PC-3 (cell line): ENCODE measurements around the gene MTA1. TPM values are rescaled to one million over a fixed set of nuclear protein-coding genes. Genes with fewer than 3 reads are reported as not detected.

Source experiments
- ATAC-seq: fragments of 200-7000 bp; cut with Tn5 transposase; 2 replicates; pipeline ENCODE4 v1.9.1; 2020; ENCODE audit warnings: mild to moderate bottlenecking, moderate library complexity
- BruUV-seq: library from RNA; stranded (reverse); fragments of 400-500 nt; replicated peaks from 2 replicates; lab custom pipeline; 2021; lab: Mats Ljungman, UMichigan
- CTCF ChIA-PET: fragments of 300-600 bp; sonication (Branson Sonifier 250); formaldehyde crosslinking; loops from one replicate; lab custom pipeline; 2022; ENCODE audit warnings: antibody characterized with exemption; lab: Charles Lee
- POLR2A ChIA-PET: fragments of 300-600 bp; sonication (Branson Sonifier 250); formaldehyde crosslinking; loops from one replicate; lab custom pipeline; 2022; ENCODE audit warnings: antibody characterized with exemption; ENCODE audit not compliant: unreplicated experiment; lab: Charles Lee
- DNase-seq: peaks from one replicate; pipeline ENCODE4 v3.0.0-alpha.2; 2015
- H2AFZ ChIP-seq: fragments of 300-600 bp; sonication (generic); 2 replicates; pipeline ENCODE4 v1.6.0; 2016; ENCODE audit warnings: antibody characterized with exemption, low read length
- H3F3A ChIP-seq: fragments of 300-600 bp; sonication (generic); one replicate; pipeline ENCODE4 v1.6.0; 2017; ENCODE audit warnings: antibody characterized with exemption, low read length, control low read depth, mild to moderate bottlenecking; ENCODE audit not compliant: unreplicated experiment
- H3K27ac ChIP-seq: fragments of 300-600 bp; sonication (generic); 2 replicates; pipeline ENCODE4 v1.5.1; 2016; ENCODE audit warnings: mild to moderate bottlenecking, low read length
- H3K27me3 ChIP-seq: fragments of 300-600 bp; sonication (generic); 2 replicates; pipeline ENCODE4 v1.6.1; 2016; ENCODE audit warnings: low read length, mixed read lengths
- H3K36me3 ChIP-seq: fragments of 300-600 bp; sonication (generic); 2 replicates; pipeline ENCODE4 v1.6.1; 2016; ENCODE audit warnings: low read depth, mixed run types, low read length, mixed read lengths
- H3K4me1 ChIP-seq: fragments of 300-600 bp; sonication (generic); 2 replicates; pipeline ENCODE4 v1.5.1; 2016; ENCODE audit warnings: low read length; ENCODE audit not compliant: insufficient read depth
- H3K4me2 ChIP-seq: fragments of 300-600 bp; sonication (generic); 2 replicates; pipeline ENCODE4 v1.6.0; 2016; ENCODE audit warnings: low read length
- H3K4me3 ChIP-seq: fragments of 300-600 bp; sonication (generic); 2 replicates; pipeline ENCODE4 v1.5.1; 2016; ENCODE audit warnings: mild to moderate bottlenecking, low read length, mixed read lengths
- H3K79me2 ChIP-seq: fragments of 300-600 bp; sonication (generic); 2 replicates; pipeline ENCODE4 v1.6.1; 2017; ENCODE audit warnings: low read length, mixed read lengths
- H3K9ac ChIP-seq: fragments of 300-600 bp; sonication (generic); 2 replicates; pipeline ENCODE4 v1.6.0; 2016; ENCODE audit warnings: mild to moderate bottlenecking, low read length
- H3K9me2 ChIP-seq: fragments of 300-600 bp; sonication (generic); replicated peaks from 2 replicates; pipeline ENCODE4 v1.6.1; 2016; ENCODE audit warnings: mixed run types, low read length, mixed read lengths
- H3K9me3 ChIP-seq: fragments of 300-600 bp; sonication (generic); 2 replicates; pipeline ENCODE4 v1.6.1; 2016; ENCODE audit warnings: low read length, mixed read lengths
- H4K20me1 ChIP-seq: fragments of 300-600 bp; sonication (generic); 2 replicates; pipeline ENCODE4 v1.6.1; 2016; ENCODE audit warnings: low read length, mixed read lengths
- EZH2 ChIP-seq: fragments of 300-600 bp; sonication (generic); IDR thresholded peaks from one replicate; pipeline ENCODE4 v1.6.1; 2017; ENCODE audit warnings: antibody characterized with exemption, mild to moderate bottlenecking, low read length; ENCODE audit not compliant: unreplicated experiment
- EZH2phosphoT487 ChIP-seq: fragments of 300-600 bp; sonication (generic); IDR thresholded peaks from 2 replicates; pipeline ENCODE4 v1.6.1; 2018; ENCODE audit warnings: mild to moderate bottlenecking, antibody characterized with exemption, low read length, borderline replicate concordance
- intact Hi-C: fragments of 100-400 bp; cut with micrococcal nuclease; formaldehyde crosslinking; loops from 2 replicates; pipeline ENCODE4 v1.9.0; 2023
- total RNA-seq: library from RNA; depleted of rRNA; stranded (reverse); fragments of >200 nt; gene quantifications from 2 replicates; pipeline ENCODE4 v1.2.3, GENCODE V29; 2014
- TF ChIP-seq, protein P1 (sequence below): fragments of 300-600 bp; sonication (generic); conservative IDR thresholded peaks from 2 replicates; pipeline ENCODE4 v1.5.1; 2017; ENCODE audit warnings: antibody characterized with exemption, low read depth, mild to moderate bottlenecking, low read length

Gene MTA1
- total RNA-seq, 1 experiment from 2014 or later: 82.3 TPM

DNA sequence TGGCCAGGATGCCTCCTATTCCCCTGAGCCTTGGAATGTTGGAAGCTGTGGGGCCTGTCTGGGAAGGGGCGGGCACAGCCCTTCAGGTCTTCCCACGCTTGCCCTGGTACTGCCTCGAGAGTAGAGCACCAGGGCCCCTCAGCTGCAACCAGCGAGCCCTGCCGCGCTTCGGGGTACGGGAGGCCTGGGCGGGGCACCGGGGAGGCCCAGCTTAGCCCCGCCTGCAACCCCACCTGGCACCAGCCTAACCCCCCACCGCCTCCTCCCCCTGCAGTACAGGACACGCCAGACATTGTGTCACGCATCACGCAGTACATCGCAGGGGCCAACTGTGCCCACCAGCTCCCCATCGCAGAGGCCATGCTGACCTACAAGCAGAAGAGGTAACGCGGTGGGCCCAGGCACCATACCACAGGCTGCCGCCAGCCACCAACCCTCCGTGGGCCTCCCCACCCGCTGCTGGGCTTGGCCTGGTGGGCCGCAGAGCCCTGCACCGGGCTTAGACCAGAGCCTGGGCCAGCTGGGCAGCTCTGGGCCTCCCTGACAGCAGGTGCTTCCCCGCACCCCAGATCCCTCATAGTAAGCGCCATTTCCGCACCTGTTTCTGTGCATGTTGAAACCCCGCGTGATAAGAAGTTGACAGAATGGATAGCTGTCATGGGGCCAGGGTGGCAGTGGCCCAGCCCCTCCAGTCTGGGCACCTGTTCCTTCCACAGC lies 34.9 kb upstream of the MTA1 start:
- intact Hi-C loops: no loop called here
- H4K20me1 ChIP-seq: no peaks in the 10 kb centered on the region
- H3K9ac ChIP-seq: no peak overlapping the region
- H3K9me2 ChIP-seq: no peaks in the 10 kb centered on the region
- ChIA-PET CTCF (no interaction called here), POLR2A (no interaction called here)
- no peak overlapping the region for H3K27ac ChIP-seq
- no TSS peak for BruUV-seq
- no peak overlapping the region for H3K4me3 ChIP-seq
- no peaks in the 10 kb centered on the region for H3F3A ChIP-seq
- no peak overlapping the region for H3K4me2 ChIP-seq
- no peak overlapping the region for H2AFZ ChIP-seq
- no peaks in the 10 kb centered on the region for H3K4me1 ChIP-seq
- no peak for ATAC-seq
- TF ChIP-seq, protein P1, sequence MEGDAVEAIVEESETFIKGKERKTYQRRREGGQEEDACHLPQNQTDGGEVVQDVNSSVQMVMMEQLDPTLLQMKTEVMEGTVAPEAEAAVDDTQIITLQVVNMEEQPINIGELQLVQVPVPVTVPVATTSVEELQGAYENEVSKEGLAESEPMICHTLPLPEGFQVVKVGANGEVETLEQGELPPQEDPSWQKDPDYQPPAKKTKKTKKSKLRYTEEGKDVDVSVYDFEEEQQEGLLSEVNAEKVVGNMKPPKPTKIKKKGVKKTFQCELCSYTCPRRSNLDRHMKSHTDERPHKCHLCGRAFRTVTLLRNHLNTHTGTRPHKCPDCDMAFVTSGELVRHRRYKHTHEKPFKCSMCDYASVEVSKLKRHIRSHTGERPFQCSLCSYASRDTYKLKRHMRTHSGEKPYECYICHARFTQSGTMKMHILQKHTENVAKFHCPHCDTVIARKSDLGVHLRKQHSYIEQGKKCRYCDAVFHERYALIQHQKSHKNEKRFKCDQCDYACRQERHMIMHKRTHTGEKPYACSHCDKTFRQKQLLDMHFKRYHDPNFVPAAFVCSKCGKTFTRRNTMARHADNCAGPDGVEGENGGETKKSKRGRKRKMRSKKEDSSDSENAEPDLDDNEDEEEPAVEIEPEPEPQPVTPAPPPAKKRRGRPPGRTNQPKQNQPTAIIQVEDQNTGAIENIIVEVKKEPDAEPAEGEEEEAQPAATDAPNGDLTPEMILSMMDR: no peak
- TF ChIP-seq EZH2phosphoT487 (no peak), EZH2 (no peak)
- H3K79me2 ChIP-seq: no peaks in the 10 kb centered on the region
- no peaks in the 10 kb centered on the region for H3K27me3 ChIP-seq
- H3K9me3 ChIP-seq: no peaks in the 10 kb centered on the region
- no peaks in the 10 kb centered on the region for H3K36me3 ChIP-seq
- no peak for DNase-seq

DNA sequence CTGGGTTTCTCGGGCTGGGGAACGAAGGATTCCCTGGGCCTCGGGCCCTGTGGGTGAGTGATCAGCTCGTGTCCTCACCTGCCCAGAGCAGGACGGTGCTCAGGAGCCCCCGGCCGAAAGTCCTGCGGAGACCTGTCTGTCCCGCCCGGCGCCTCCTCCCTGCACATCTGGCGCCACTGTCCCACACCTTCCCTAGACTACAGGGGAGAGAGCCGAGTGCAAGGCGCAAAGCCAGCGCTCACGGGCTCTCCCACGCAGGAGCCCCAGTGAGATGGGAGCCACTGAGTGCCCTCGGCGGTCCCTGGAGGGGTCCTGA lies 34.3 kb upstream of the MTA1 start:
- CTCF ChIA-PET: no interaction called here

More for the DNA sequence above, 34.3 kb upstream of the MTA1 start:
- intact Hi-C loops: no loop called here
- Histone ChIP-seq H3K27me3 (no peaks in the 10 kb centered on the region), H3K9me2 (no peaks in the 10 kb centered on the region), H3K4me3 (no peak overlapping the region), H2AFZ (no peak overlapping the region), H3K9ac (no peak overlapping the region), H3K4me1 (no peaks in the 10 kb centered on the region), H3K9me3 (no peaks in the 10 kb centered on the region), H3K27ac (no peak overlapping the region), H3K79me2 (no peaks in the 10 kb centered on the region), H3K36me3 (no peaks in the 10 kb centered on the region), H4K20me1 (no peaks in the 10 kb centered on the region), H3K4me2 (no peak overlapping the region), H3F3A (no peaks in the 10 kb centered on the region)
- TF ChIP-seq EZH2 (no peak), EZH2phosphoT487 (no peak)
- TF ChIP-seq, protein P1: no peak
- DNase-seq: no peak
- no TSS peak for BruUV-seq
- no peak for ATAC-seq
- POLR2A ChIA-PET: no interaction called here
